H1 (cell line): Measurements from ENCODE around the gene HNRNPA3. TPM values are rescaled to one million over a fixed set of nuclear protein-coding genes. Genes with fewer than 3 reads are reported as not detected.

Experiments used
- ATF2 ChIP-seq: IDR thresholded peaks from 2 replicates; pipeline ENCODE4 v1.6.1; 2012; ENCODE audit warnings: low read length, inconsistent platforms
- CBX5 ChIP-seq: fragments of 300-800, 300-1000 bp; sonication (generic); IDR thresholded peaks from 2 replicates; pipeline ENCODE4 v1.7.1; 2016; ENCODE audit warnings: antibody characterized with exemption, low read length, low read depth
- CTCF ChIP-seq, 3 experiments: IDR thresholded peaks; 1 replicate in 2 of 3; 2 replicates in 1 of 3; pipeline versions ENCODE4 v1.5.1 to v1.6.1; 2011; ENCODE audit warnings: low read length in 3 of 3, mild to moderate bottlenecking in 3 of 3, inconsistent platforms in 2 of 3, low read depth in 1 of 3, moderate library complexity in 1 of 3; ENCODE audit not compliant: insufficient read depth in 1 of 3; ENCODE audit errors: control extremely low read depth in 1 of 3
- E2F6 ChIP-seq: IDR thresholded peaks from 2 replicates; pipeline ENCODE4 v1.6.1; 2012; ENCODE audit warnings: inconsistent platforms
- HDAC6 ChIP-seq: IDR thresholded peaks from one replicate; pipeline ENCODE4 v1.7.1; 2012; ENCODE audit warnings: low read depth, mild to moderate bottlenecking, inconsistent platforms, low read length, moderate library complexity
- USF2 ChIP-seq: IDR thresholded peaks from 2 replicates; pipeline ENCODE4 v1.6.1; 2011; ENCODE audit warnings: low read length, improper control_type of control experiment
- ZNF274 ChIP-seq: IDR thresholded peaks from 2 replicates; pipeline ENCODE4 v1.7.0; 2012; ENCODE audit warnings: low read length, borderline replicate concordance; ENCODE audit errors: extremely low read depth
- polyA plus RNA-seq, 7 experiments: library from polyadenylated mRNA; depleted of rRNA in 3 of 7; stranded (reverse) in 5 of 7; unstranded in 2 of 7; fragments of >200 nt in 5 of 7; fragments of 200-250 nt in 2 of 7; gene quantifications; 1 replicate in 5 of 7; 2 replicates in 1 of 7; 4 replicates in 1 of 7; pipeline versions ENCODE4 v1.2.1 to v1.2.3, GENCODE V29; 2011 to 2013; ENCODE audit warnings: missing spikeins in 2 of 7, mixed read lengths in 2 of 7
- total RNA-seq: library from RNA; stranded (reverse); fragmentation: NEBNext Ultra II Directional; extraction: Animal tissue kit (Norgen Biotek cat#: 25700); gene quantifications from 2 replicates; pipeline ENCODE4 v1.2.1, GENCODE V29; 2021

HNRNPA3 gene
- total and polyA plus RNA-seq, 2 of the 8 experiments (the other 6 are each of a cell fraction or from before 2014, with no cell fraction given) = 66.1 to 408 TPM

- TF ChIP-seq ATF2 = no peak
- TF ChIP-seq USF2 = no peak
- TF ChIP-seq CTCF (IDR thresholded peaks at IDR 0.05; ENCODE audit: control extremely low read depth in 1 of 3, insufficient read depth in 1 of 3, low read depth in 1 of 3, low read length in 3 of 3) = no peak
- no peak for TF ChIP-seq CBX5
- TF ChIP-seq ZNF274 = no peak
- no peak for TF ChIP-seq E2F6
- no peak for TF ChIP-seq HDAC6
Observed at GRCh38 chr2:177235855-177236437, 23.4 kb downstream of the HNRNPA3 start (continued).
